GM23338 (cell line): ENCODE data around the gene RAB29.
"Not testable (repeated sequence)": the region's sequence is repeated elsewhere in the genome, so short reads cannot be mapped to it uniquely, and the experiment has no call there.

Experiments used
- CREB1 ChIP-seq: fragments of 250-450 bp; sonication (Bioruptor Pico); IDR thresholded peaks from 2 replicates; pipeline ENCODE4 v1.5.0; 2020; ENCODE audit warnings: low read depth, mild to moderate bottlenecking, moderate library complexity
- CTCF ChIP-seq, 2 experiments: fragments of 200-600 bp in 1 of 2; sonication (generic) in 1 of 2; conservative IDR thresholded peaks; 2 replicates each; pipeline versions ENCODE4 v1.5.1 to v1.6.1; 2016 to 2017; ENCODE audit warnings: antibody characterized with exemption in 2 of 2, low read depth in 2 of 2, mild to moderate bottlenecking in 2 of 2, moderate library complexity in 1 of 2
- ETS1 ChIP-seq: IDR thresholded peaks from 2 replicates; pipeline ENCODE4 v1.6.1; 2016; ENCODE audit warnings: antibody characterized with exemption
- EZH2 ChIP-seq: fragments of 200-600 bp; sonication (generic); IDR thresholded peaks from one replicate; pipeline ENCODE4 v1.8.0; 2017; ENCODE audit warnings: antibody characterized with exemption, mild to moderate bottlenecking, low read depth; ENCODE audit not compliant: unreplicated experiment
- EZH2phosphoT487 ChIP-seq: fragments of 200-600 bp; sonication (generic); IDR thresholded peaks from one replicate; pipeline ENCODE4 v1.8.1; 2018; ENCODE audit warnings: antibody characterized with exemption; ENCODE audit not compliant: unreplicated experiment
- POLR2AphosphoS5 ChIP-seq: IDR thresholded peaks from 2 replicates; pipeline ENCODE4 v1.6.1; 2016; ENCODE audit warnings: antibody characterized with exemption, low read depth
- REST ChIP-seq: IDR thresholded peaks from one replicate; pipeline ENCODE4 v1.6.1; 2018; ENCODE audit warnings: antibody characterized with exemption; ENCODE audit not compliant: unreplicated experiment
- ZNF114 ChIP-seq: fragments of 250-450 bp; sonication (Bioruptor Pico); IDR thresholded peaks from 2 replicates; pipeline ENCODE4 v1.5.0; 2020; ENCODE audit warnings: mild to moderate bottlenecking, moderate library complexity
- ZNF462 ChIP-seq: fragments of 250-450 bp; sonication (Bioruptor Pico); IDR thresholded peaks from 2 replicates; pipeline ENCODE4 v1.5.0; 2020; ENCODE audit warnings: mild to moderate bottlenecking, moderate library complexity

- not testable (repeated sequence) for TF ChIP-seq CTCF (conservative IDR thresholded peaks at IDR 0.05; ENCODE audit: low read depth in 2 of 2); EZH2; ZNF462 (CRISPR knock-in tag); ZNF114 (CRISPR knock-in tag); POLR2AphosphoS5; ETS1; REST; EZH2phosphoT487; CREB1 (CRISPR knock-in tag)
Measured at GRCh38 chr1:205823260-205823659, 48.0 kb upstream of the RAB29 start.
